Adrenal gland (tissue), 12 donors: ENCODE results near the gene STAMBPL1. TPM values are rescaled to one million over a fixed set of nuclear protein-coding genes. Genes with fewer than 3 reads are reported as not detected.
A peak's percentile ranks its signal among the peaks of the same experiment; 100 is the strongest.

Experiments
- DNase-seq, 7 donors: peaks; one replicate each; pipeline ENCODE4 v3.0.0-alpha.2; 2019 to 2020
- H3K27ac ChIP-seq, 5 donors: fragments of 200-600 bp; sonication (generic) in 4 of 5; 1 replicate in 3 of 5; 2 replicates in 2 of 5; pipeline versions ENCODE4 v1.5.1 to v1.8.0; 2016 to 2020; ENCODE audit warnings: mild to moderate bottlenecking in 1 of 5
- H3K27me3 ChIP-seq: fragments of 200-600 bp; 2 replicates; pipeline ENCODE4 v1.8.0; 2021
- H3K36me3 ChIP-seq, 2 donors: fragments of 200-600 bp; replicated peaks in 1 of 2; 1 replicate in 1 of 2; 2 replicates in 1 of 2; pipeline versions ENCODE4 v1.5.1 to v1.8.0; 2018 to 2022
- H3K4me1 ChIP-seq, 2 donors: fragments of 200-600 bp; replicated peaks in 1 of 2; 1 replicate in 1 of 2; 2 replicates in 1 of 2; pipeline versions ENCODE4 v1.5.1 to v1.8.0; 2018 to 2021
- H3K4me3 ChIP-seq, 4 donors: fragments of 200-600 bp; sonication (generic) in 3 of 4; one replicate each; pipeline ENCODE4 v1.5.1; 2016 to 2018
- H3K9me3 ChIP-seq, 3 donors: fragments of 200-600 bp; sonication (generic) in 1 of 3; replicated peaks in 1 of 3; 1 replicate in 2 of 3; 2 replicates in 1 of 3; pipeline versions ENCODE4 v1.5.1 to v1.8.0; 2016 to 2021
- CTCF ChIP-seq, 6 experiments: fragments of 450-650 bp in 4 of 6; fragments of 200-600 bp in 2 of 6; sonication (generic) in 1 of 6; IDR thresholded peaks; 1 replicate in 5 of 6; 2 replicates in 1 of 6; pipeline versions ENCODE4 v1.5.1 to v1.8.0; 2016 to 2021; ENCODE audit warnings: antibody characterized with exemption in 6 of 6, mild to moderate bottlenecking in 2 of 6, moderate library complexity in 1 of 6
- POLR2A ChIP-seq, 2 donors: fragments of 450-650 bp; IDR thresholded peaks; one replicate each; pipeline ENCODE4 v1.6.1; 2017; ENCODE audit warnings: antibody characterized with exemption in 2 of 2, mild to moderate bottlenecking in 2 of 2, moderate library complexity in 1 of 2
- WGBS, 4 donors: extraction: QIAGEN DNeasy Blood & Tissue Kit in 2 of 4; methylation state at CpG; one replicate each; pipeline versions ENCODE4 v1.1.5 to v1.1.7; 2013 to 2017; 5-methylcytosine and 5-hydroxymethylcytosine counted together
- intact Hi-C, 2 donors: fragments of 100-400 bp; cut with DNase I; formaldehyde crosslinking; loops; one replicate each; pipeline versions ENCODE4 v1.14.1 to v1.15.0; 2022 to 2023
- polyA plus RNA-seq, 3 donors: library from polyadenylated mRNA; stranded (reverse); fragments of 200-250 nt in 2 of 3; fragments of 350-450 nt in 1 of 3; fragmentation: Illumina TruSeq in 1 of 3; extraction: RNeasy Lipid Tissue Mini Kit (QIAGEN cat#74804) in 1 of 3; gene quantifications; one replicate each; pipeline ENCODE4 v1.2.3, GENCODE V29; 2013 to 2014
- total RNA-seq, 9 donors: library from RNA; depleted of rRNA in 4 of 9; stranded (reverse); fragments of >200 nt in 4 of 9; fragments of 120-200 nt in 1 of 9; fragmentation: NEBNext Ultra II Directional in 1 of 9; extraction: Animal tissue kit (Norgen Biotek cat#: 25700) in 1 of 9; gene quantifications; one replicate each; pipeline versions ENCODE4 v1.1.0 to v1.2.4, GENCODE V29; 2013 to 2023
- donor health status: healthy with polysubstance abuse.
- donor health status: Bipolar disorder and iron deficiency.
- donor health status: DM: yes; HTN: yes; CAD: no.
- donor health status: DM: no; HTN: no; CAD: no.
- donor health status: DM: no; HTN: no; CAD: no.
- donor health status: DM: yes; HTN: yes; CAD: no.

The STAMBPL1 gene
- total and polyA plus RNA-seq, 12 donors, result 11.0 to 108 (median 49.5) TPM

GRCh38 chr10:88964869-88965415 is 84.9 kb downstream of the STAMBPL1 start:
- no peak for TF ChIP-seq POLR2A (IDR thresholded peaks at IDR 0.05)
- no peak for TF ChIP-seq CTCF (IDR thresholded peaks at IDR 0.05)
- DNase-seq, result no peak
- peak overlapping the region in 2 of 5 donors; percentile 35 to 44 for H3K27ac ChIP-seq
- H3K4me1 ChIP-seq, result peaks cover 14 to 35% of the 10 kb centered on the region in 2 donors
- no peaks in the 10 kb centered on the region for H3K27me3 ChIP-seq
- no peaks in the 10 kb centered on the region for H3K36me3 ChIP-seq
- H3K9me3 ChIP-seq, result no peaks in the 10 kb centered on the region
- 45 to 51% (median 49%) methylated on average over 3 of the region's 3 CpGs for WGBS, 4 donors
- H3K4me3 ChIP-seq, result no peak overlapping the region
- intact Hi-C loops, result no loop called here

DNA sequence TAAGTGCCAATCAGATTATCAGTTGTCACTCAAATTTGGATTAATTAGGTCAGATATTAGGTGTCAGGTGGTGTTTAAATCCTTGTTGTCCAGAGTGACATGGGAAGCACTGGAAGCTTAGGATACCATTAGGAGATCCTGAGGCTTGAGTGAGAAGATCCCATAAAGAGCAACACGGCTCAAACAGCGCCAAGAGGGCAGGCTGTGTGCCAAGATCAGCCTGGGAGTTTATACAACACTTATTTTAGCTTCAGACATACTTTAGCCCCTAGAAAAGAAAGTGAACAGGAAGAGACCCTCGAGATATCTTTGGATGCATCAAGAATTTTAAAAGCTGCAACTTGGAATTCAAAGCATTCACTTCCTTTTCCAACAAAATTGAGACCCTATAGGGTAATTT is 86.8 kb downstream of the STAMBPL1 start:
- no peak for DNase-seq

GRCh38 chr10:88968391-88968790 is 88.3 kb downstream of the STAMBPL1 start:
- Histone ChIP-seq H3K9me3 (no peaks in the 10 kb centered on the region), H3K36me3 (no peaks in the 10 kb centered on the region), H3K27ac (peak overlapping the region in 2 of 5 donors; percentile 17 to 36), H3K4me3 (no peak overlapping the region), H3K27me3 (no peaks in the 10 kb centered on the region), H3K4me1 (peaks cover 14 to 41% of the 10 kb centered on the region in 2 donors)
- intact Hi-C loops, result no loop called here
- WGBS, 4 donors, result 48 to 69% (median 62%) methylated on average over 2 of the region's 2 CpGs
- TF ChIP-seq POLR2A (IDR thresholded peaks at IDR 0.05) (no peak), CTCF (IDR thresholded peaks at IDR 0.05) (no peak)
- DNase-seq, result no peak

More for the DNA sequence above, 86.8 kb downstream of the STAMBPL1 start:
- no peak for TF ChIP-seq POLR2A (IDR thresholded peaks at IDR 0.05)
- no peak for TF ChIP-seq CTCF (IDR thresholded peaks at IDR 0.05)
- intact Hi-C loops, result no loop called here
- H3K4me3 ChIP-seq, result no peak overlapping the region
- 67 to 75% (median 70%) methylated on average over 3 of the region's 3 CpGs for WGBS, 4 donors
- H3K36me3 ChIP-seq, result no peaks in the 10 kb centered on the region
- no peaks in the 10 kb centered on the region for H3K9me3 ChIP-seq
- no peaks in the 10 kb centered on the region for H3K27me3 ChIP-seq
- peaks cover 14 to 39% of the 10 kb centered on the region in 2 donors for H3K4me1 ChIP-seq
- no peak overlapping the region for H3K27ac ChIP-seq

DNA sequence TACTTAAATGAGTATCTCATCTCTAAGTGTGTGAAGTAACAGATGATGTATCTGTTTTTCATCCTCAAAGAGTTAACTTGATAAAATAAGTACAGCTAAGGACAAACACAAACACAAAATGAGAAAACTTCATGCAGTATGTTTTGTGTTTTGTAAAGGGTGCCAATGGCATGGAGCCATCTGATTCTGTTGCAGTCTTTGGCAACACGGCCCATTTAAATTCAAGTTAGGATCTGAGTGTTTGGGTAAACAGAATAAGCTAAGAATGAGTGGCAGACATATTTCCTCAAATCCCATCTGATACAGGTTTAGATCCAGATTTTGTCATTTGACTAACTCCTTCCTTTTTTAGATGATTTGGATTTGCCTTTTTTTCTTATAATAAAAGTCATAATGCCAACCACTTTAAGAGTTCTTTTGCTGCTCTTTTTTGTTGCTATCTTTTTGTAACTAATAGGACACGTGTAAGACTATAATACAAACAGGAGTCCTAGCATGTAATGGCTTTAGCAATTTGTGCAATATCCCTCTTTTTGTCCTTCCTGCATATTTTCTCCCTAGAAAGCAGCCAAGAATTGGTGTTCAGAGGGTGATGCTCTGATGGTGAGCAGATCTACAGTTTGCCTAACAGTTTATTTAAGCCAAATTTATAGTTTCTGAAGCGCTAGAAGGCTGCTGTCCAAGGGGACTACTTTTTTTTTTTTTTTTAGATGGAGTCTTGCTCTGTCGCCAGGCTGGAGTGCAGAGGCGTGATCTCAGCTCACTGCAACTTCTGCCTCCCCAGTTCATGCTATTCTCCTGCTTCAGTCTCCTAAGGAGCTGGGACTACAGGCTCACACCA is 91.4 kb downstream of the STAMBPL1 start:
- no peak overlapping the region for H3K27ac ChIP-seq
- H3K4me1 ChIP-seq, result peaks cover 17 to 31% of the 10 kb centered on the region in 2 donors
- intact Hi-C loops, result no loop called here
- H3K9me3 ChIP-seq, result no peaks in the 10 kb centered on the region
- H3K36me3 ChIP-seq, result no peaks in the 10 kb centered on the region
- H3K4me3 ChIP-seq, result no peak overlapping the region
- 60 to 70% (median 65%) methylated on average over 5 of the region's 5 CpGs for WGBS, 4 donors
- TF ChIP-seq POLR2A (IDR thresholded peaks at IDR 0.05) (no peak), CTCF (IDR thresholded peaks at IDR 0.05) (no peak)
- DNase-seq, result no peak
- H3K27me3 ChIP-seq, result no peaks in the 10 kb centered on the region

Other genes with a start within 250 kb of the STAMBPL1 start
- gene LIPF, start 215.8 kb upstream of the STAMBPL1 start, total RNA-seq, result 1 to 10 TPM in 1 of 9 donors, under 1 TPM in 1, not detected in 7; 0.17 to 1.1 TPM
- 1 to 10 TPM in 2 of 3 donors, not detected in 1; 1.0 to 1.5 TPM for gene LIPF, start 215.8 kb upstream of the STAMBPL1 start, polyA plus RNA-seq
- gene LIPK, start 174.0 kb upstream of the STAMBPL1 start, total RNA-seq, result not detected
- not detected for gene LIPK, start 174.0 kb upstream of the STAMBPL1 start, polyA plus RNA-seq
- under 1 TPM in 3 of 9 donors, not detected in 6; 0.11 to 0.46 (median 0.41) TPM for gene LIPN, start 120.2 kb upstream of the STAMBPL1 start, total RNA-seq
- gene LIPN, start 120.2 kb upstream of the STAMBPL1 start, polyA plus RNA-seq, result not detected
- gene LIPM, start 77.5 kb upstream of the STAMBPL1 start, total RNA-seq, result not detected
- gene LIPM, start 77.5 kb upstream of the STAMBPL1 start, polyA plus RNA-seq, result not detected
- 1 to 10 TPM in 1 of 9 donors, under 1 TPM in 4, not detected in 4; 0.33 to 2.0 (median 0.42) TPM for gene ANKRD22, start 28.4 kb upstream of the STAMBPL1 start, total RNA-seq
- gene ANKRD22, start 28.4 kb upstream of the STAMBPL1 start, polyA plus RNA-seq, result 1 to 10 TPM in 1 of 3 donors, under 1 TPM in 2; 0.29 to 1.9 (median 0.37) TPM
- 100 to 1,000 TPM in 6 of 9 donors, 10 to 100 TPM in 3; 48.5 to 529 (median 343) TPM for gene ACTA2, start 72.5 kb downstream of the STAMBPL1 start, total RNA-seq
- 100 to 1,000 TPM; 135 to 357 (median 298) TPM for gene ACTA2, start 72.5 kb downstream of the STAMBPL1 start, polyA plus RNA-seq
- gene FAS, start 110.6 kb downstream of the STAMBPL1 start, total RNA-seq, result 100 to 1,000 TPM in 1 of 9 donors, 10 to 100 TPM in 7, 1 to 10 TPM in 1; 9.8 to 236 (median 56.9) TPM
- gene FAS, start 110.6 kb downstream of the STAMBPL1 start, polyA plus RNA-seq, result 10 to 100 TPM; 14.4 to 58.9 (median 18.6) TPM